ENCODE results near the gene ZMYM5.
A peak's percentile ranks its signal among the peaks of the same experiment; 100 is the strongest.
"Not testable (repeated sequence)": the region's sequence is repeated elsewhere in the genome, so short reads cannot be mapped to it uniquely, and the experiment has no call there.

The ZMYM5 gene

DNA sequence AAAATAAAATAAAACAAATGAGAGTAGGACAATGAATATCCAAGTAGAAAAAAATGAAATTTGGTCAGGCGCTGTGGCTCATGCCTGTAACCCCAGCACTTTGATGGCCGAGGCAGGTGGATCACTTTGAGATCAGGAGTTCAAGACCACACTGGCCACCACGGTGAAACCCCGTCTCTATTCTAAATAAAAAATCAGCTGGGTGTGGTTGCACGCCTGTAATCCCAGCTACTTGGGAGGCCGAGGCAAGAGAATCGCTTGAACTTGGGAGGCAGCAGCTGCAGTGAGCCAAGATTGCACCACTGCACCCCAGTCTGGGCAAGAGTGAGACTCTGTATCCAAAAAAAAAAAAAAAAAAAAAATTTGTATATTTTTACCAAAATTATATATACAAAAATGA is 18.2 kb upstream of the ZMYM5 start:
- H3K4me3 ChIP-seq (ENCODE audit: low read length), result no peak overlapping the region
- no peak for DNase-seq (ENCODE audit: low read depth)

DNA sequence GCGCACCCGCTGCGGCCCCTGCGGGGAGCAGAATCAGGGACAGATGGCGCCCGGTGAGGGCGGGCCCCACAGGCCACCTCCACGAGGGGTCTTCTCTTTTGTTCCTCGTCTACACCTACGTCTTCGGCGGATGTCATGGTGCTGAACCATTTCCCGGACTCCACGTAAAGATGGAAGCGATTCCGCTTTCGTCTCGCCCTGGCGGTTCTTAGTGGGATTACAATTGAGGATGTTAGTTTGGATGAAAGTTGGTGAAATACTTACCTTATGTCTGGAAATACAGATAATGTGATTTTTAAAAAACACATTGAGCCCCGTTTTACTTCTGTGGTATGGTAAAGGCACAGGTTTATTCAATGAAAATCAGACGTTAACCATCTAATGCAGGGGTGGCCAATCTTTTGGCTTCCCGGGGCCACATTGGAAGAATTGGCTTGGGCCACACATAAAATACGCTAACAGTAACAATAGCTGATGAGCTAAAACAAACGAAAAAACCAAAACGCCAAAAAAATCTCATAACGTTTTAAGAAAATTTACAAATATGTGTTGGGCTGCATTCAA is 1.4 kb upstream of the ZMYM5 start:
- TF ChIP-seq, protein P1, sequence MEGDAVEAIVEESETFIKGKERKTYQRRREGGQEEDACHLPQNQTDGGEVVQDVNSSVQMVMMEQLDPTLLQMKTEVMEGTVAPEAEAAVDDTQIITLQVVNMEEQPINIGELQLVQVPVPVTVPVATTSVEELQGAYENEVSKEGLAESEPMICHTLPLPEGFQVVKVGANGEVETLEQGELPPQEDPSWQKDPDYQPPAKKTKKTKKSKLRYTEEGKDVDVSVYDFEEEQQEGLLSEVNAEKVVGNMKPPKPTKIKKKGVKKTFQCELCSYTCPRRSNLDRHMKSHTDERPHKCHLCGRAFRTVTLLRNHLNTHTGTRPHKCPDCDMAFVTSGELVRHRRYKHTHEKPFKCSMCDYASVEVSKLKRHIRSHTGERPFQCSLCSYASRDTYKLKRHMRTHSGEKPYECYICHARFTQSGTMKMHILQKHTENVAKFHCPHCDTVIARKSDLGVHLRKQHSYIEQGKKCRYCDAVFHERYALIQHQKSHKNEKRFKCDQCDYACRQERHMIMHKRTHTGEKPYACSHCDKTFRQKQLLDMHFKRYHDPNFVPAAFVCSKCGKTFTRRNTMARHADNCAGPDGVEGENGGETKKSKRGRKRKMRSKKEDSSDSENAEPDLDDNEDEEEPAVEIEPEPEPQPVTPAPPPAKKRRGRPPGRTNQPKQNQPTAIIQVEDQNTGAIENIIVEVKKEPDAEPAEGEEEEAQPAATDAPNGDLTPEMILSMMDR (conservative IDR thresholded peaks at IDR 0.05; ENCODE audit: low read length), result peak; percentile 69
- peak overlapping the region; percentile 60 for H3K4me3 ChIP-seq (ENCODE audit: low read length)
- DNase-seq (ENCODE audit: low read depth), result peak; percentile 67

More for the DNA sequence above, 18.2 kb upstream of the ZMYM5 start:
- TF ChIP-seq, protein P1 (conservative IDR thresholded peaks at IDR 0.05; ENCODE audit: low read length), result no peak

DNA sequence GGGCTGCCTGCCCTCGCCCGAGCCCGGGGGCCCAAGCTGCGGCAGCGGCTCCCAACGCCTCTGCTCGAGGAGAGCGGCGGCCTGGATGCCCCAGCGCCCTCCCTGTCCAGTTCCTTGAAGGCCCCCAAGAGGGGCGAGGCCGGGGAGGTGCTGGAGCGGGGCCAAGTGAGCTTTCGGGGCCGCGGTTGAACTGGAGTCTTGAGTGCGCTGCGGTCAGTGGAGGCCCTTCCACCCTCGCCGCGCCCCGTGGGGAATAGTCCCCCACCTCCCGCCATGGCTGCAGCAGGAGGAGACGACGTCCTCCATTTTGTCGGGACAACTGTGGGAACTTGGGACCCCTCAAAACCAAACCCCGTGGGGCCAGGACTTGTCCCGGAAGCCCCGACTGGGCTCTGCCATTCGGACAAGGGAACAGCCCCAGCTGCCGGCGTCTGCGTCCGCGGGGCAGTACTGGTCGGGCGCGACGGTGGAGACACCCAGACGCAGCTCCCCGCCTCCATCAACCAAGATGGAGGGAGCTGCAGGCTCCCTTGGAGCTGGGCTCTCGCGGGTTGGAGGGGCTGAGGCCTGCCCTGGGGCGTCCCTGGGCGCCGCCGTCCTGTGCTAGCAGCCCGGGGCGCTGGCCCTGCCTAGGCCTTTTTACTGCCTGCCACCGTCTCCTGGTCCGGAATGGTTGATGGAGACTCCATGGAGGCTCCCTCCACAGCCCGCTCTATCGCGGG is 736 bp upstream of the ZMYM5 start:
- H3K4me3 ChIP-seq (ENCODE audit: low read length), result peak overlapping the region; percentile 60
- TF ChIP-seq, protein P1 (conservative IDR thresholded peaks at IDR 0.05; ENCODE audit: low read length), result no peak
- peak; percentile 73 for DNase-seq (ENCODE audit: low read depth)

DNA sequence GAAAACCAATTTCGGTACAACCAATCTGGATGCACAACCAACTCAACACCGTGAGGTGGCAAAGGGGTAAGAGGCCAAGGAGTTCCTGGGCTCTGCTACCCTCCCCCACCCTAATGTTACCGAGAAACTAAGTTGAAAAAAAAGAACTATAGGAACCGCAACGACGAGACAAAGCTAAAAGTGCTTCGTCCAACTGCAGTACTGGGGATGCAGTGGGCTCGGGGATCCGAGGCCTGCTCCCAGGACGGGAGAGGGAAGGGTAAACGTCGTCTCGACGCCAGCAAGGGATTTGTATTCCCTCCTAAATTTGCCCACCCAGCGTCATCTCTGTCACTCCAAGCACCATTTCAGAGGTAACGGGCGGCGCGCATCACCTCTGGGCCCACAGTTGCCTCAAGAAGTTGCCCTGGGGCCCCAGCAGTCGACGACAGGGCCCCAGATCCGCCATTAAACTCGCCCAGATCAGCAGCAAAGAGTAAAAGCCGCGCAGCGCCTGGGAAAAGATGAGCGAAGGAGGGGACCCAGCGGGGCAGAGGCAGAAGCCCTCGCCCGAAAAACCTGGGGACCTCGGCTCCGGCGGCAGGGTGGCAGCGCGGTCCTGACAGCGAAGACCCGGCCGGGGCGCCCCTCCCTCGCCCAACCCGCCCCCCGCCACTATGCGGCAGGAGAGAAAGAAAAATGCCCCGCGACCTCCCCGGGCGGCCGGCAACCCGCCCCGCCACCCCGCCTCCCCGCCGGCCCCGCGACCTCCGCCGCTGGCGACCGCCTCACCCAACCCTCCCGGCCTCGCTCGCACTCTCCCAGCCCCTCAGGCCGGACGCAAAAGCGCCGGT is 752 bp downstream of the ZMYM5 start:
- DNase-seq (ENCODE audit: low read depth), result peak; percentile 17
- TF ChIP-seq, protein P1 (conservative IDR thresholded peaks at IDR 0.05; ENCODE audit: low read length), result no peak
- peak overlapping the region; percentile 87 for H3K4me3 ChIP-seq (ENCODE audit: low read length)

DNA sequence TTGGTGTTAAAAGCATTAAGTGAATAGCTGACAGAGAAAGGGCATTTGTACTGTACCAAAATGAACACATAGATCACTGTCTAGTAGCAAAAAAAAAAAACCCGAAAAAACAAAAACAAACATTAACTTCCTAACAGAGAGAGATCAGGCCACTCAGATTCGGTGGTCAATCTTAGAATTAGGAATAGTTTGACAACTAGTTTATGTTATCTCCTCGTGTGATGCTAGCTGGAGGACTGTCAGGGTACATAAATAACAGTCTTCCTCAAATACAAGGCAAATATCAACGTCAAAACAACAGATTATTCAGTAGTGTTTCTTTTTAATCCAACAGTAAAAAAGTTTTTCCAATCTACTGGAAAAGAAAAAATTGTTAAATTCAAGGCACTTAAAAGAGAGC is 1.7 kb downstream of the ZMYM5 start:
- TF ChIP-seq, protein P1 (conservative IDR thresholded peaks at IDR 0.05; ENCODE audit: low read length), result no peak
- DNase-seq (ENCODE audit: low read depth), result no peak
- peak overlapping the region; percentile 87 for H3K4me3 ChIP-seq (ENCODE audit: low read length)

DNA sequence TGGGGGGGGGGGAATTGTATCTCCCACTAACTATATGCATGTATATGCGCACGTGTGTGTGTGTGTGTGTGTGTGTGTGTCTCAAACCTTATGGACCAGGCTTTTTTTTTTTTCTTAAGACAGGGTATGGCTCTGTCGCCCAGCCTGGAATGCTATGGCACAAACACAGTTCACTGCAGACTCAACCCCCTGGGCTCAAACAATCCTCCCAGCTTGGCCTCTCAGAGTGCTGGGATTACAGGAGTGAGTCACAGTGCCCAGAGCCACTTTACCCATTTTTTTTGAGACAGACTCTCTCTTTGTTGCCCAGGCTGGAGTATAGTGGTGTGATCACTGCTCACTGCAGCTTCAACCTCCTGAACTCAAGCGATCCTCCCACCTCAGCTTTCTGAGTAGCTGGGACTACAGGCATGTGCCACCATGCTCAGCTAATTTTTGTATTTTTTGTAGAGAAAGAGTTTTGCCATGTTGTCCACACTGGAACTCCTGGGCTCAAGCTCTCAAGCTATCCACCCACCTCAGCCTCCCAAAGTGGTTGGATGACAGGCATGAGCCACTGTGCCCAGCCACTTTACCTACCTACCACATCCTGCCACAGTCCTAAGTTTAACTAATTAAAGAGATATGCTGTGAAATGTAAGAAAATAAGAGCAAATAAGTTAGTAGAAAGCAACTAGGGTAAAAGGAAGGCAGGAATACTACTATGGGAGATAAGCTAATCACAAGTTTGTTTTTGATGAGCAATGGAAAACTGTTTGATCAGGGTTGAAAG is 2.4 kb downstream of the ZMYM5 start:
- TF ChIP-seq, protein P1 (conservative IDR thresholded peaks at IDR 0.05; ENCODE audit: low read length), result no peak
- H3K4me3 ChIP-seq (ENCODE audit: low read length), result peak overlapping the region; percentile 23
- DNase-seq (ENCODE audit: low read depth), result peak; percentile 66

DNA sequence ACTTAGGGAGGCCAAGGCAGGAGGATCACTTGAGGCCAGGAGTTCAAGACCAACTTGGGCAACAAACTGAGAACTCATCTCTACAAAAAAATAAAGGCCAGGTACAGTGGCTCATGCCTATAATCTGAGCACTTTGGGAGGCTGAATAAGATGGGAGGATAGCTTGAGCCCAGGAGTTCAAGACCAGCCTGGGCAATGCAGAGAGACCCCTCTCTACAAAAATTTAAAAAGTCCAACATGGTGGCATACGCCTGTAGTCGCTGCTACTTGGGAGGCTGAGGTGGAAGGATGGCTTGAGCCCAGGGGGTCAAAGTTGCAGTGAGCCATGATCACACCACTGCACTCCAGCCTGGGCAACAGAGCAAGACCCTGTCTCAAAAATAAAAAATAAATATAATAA is 5.8 kb downstream of the ZMYM5 start:
- not testable (repeated sequence) for H3K4me3 ChIP-seq (ENCODE audit: low read length); DNase-seq (ENCODE audit: low read depth)
